SK-N-MC (cell line): ENCODE measurements around the gene GAL3ST3.
A peak's percentile ranks its signal among the peaks of the same experiment; 100 is the strongest.

Source experiments
- DNase-seq: peaks from one replicate; pipeline ENCODE4 v3.0.0-alpha.2; 2011; ENCODE audit warnings: low read depth, low spot score
- H3K27ac ChIP-seq: fragments of 200-600 bp; sonication (generic); 2 replicates; pipeline ENCODE4 v1.5.1; 2016; ENCODE audit warnings: mixed run types
- H3K36me3 ChIP-seq: fragments of 200-600 bp; sonication (generic); 2 replicates; pipeline ENCODE4 v1.6.1; 2017; ENCODE audit warnings: antibody characterized with exemption, low read length, mixed read lengths; ENCODE audit not compliant: insufficient read depth
- H3K4me3 ChIP-seq: fragments of 200-600 bp; sonication (generic); 2 replicates; pipeline ENCODE4 v1.5.1; 2016
- H3K9ac ChIP-seq: fragments of 200-600 bp; sonication (generic); 2 replicates; pipeline ENCODE4 v1.8.0; 2017; ENCODE audit warnings: mixed run types, mixed read lengths; ENCODE audit not compliant: insufficient read length
- H3K9me3 ChIP-seq: fragments of 200-600 bp; sonication (generic); 2 replicates; pipeline ENCODE4 v1.6.1; 2017; ENCODE audit warnings: low read depth, mild to moderate bottlenecking, antibody characterized with exemption, low read length, moderate library complexity, mixed read lengths
- EZH2 ChIP-seq: fragments of 200-600 bp; sonication (generic); IDR thresholded peaks from one replicate; pipeline ENCODE4 v1.6.1; 2017; ENCODE audit warnings: antibody characterized with exemption
- FOXP2 ChIP-seq: optimal IDR thresholded peaks from 2 replicates; pipeline ENCODE3; 2011; ENCODE audit warnings: mild to moderate bottlenecking, moderate library complexity; ENCODE audit not compliant: insufficient read depth; ENCODE audit errors: extremely low read length, control extremely low read depth
- POLR2AphosphoS5 ChIP-seq: IDR thresholded peaks from 2 replicates; pipeline ENCODE4 v1.6.1; 2012; ENCODE audit warnings: mild to moderate bottlenecking, low read depth, low read length, borderline replicate concordance

The GAL3ST3 gene

GRCh38 chr11:66064571-66064970 lies 15.6 kb upstream of the GAL3ST3 start:
- Histone ChIP-seq H3K9ac (no peak overlapping the region), H3K9me3 (no peaks in the 10 kb centered on the region), H3K36me3 (peaks cover 92% of the 10 kb centered on the region), H3K4me3 (no peak overlapping the region), H3K27ac (no peak overlapping the region)
- TF ChIP-seq POLR2AphosphoS5 (no peak), FOXP2 (no peak), EZH2 (no peak)
- no peak for DNase-seq

GRCh38 chr11:66063900-66064299 lies 14.9 kb upstream of the GAL3ST3 start:
- H3K27ac ChIP-seq = no peak overlapping the region
- no peak overlapping the region for H3K4me3 ChIP-seq
- H3K9ac ChIP-seq = no peak overlapping the region
- peaks cover 96% of the 10 kb centered on the region for H3K36me3 ChIP-seq
- TF ChIP-seq FOXP2 (no peak), EZH2 (no peak), POLR2AphosphoS5 (no peak)
- no peaks in the 10 kb centered on the region for H3K9me3 ChIP-seq
- DNase-seq = no peak

- Histone ChIP-seq H3K27ac (peak overlapping the region; percentile 3; the same call in 1 of the 2 replicates), H3K36me3 (peaks cover 94% of the 10 kb centered on the region), H3K4me3 (no peak overlapping the region), H3K9me3 (no peaks in the 10 kb centered on the region), H3K9ac (no peak overlapping the region)
- no peak for DNase-seq
- TF ChIP-seq EZH2 (no peak), POLR2AphosphoS5 (no peak), FOXP2 (no peak)
Observed at GRCh38 chr11:66062408-66062807, 13.4 kb upstream of the GAL3ST3 start.

- DNase-seq = no peak
- no peak overlapping the region for H3K9ac ChIP-seq
- no peak overlapping the region for H3K27ac ChIP-seq
- TF ChIP-seq FOXP2 = no peak
- no peak for TF ChIP-seq EZH2
- TF ChIP-seq POLR2AphosphoS5 = no peak
- no peaks in the 10 kb centered on the region for H3K9me3 ChIP-seq
- peaks cover 94% of the 10 kb centered on the region for H3K36me3 ChIP-seq
- no peak overlapping the region for H3K4me3 ChIP-seq
Observed at GRCh38 chr11:66061268-66061667, 12.3 kb upstream of the GAL3ST3 start.

- Histone ChIP-seq H3K27ac (no peak overlapping the region), H3K4me3 (no peak overlapping the region), H3K36me3 (peaks cover 96% of the 10 kb centered on the region), H3K9ac (no peak overlapping the region), H3K9me3 (no peaks in the 10 kb centered on the region)
- DNase-seq = no peak
- no peak for TF ChIP-seq FOXP2
- no peak for TF ChIP-seq POLR2AphosphoS5
- TF ChIP-seq EZH2 = no peak
Observed at GRCh38 chr11:66059966-66060680, 11.2 kb upstream of the GAL3ST3 start.

- no peak for DNase-seq
- H3K27ac ChIP-seq = no peak overlapping the region
Observed at GRCh38 chr11:66056501-66056900, 7.5 kb upstream of the GAL3ST3 start.

GRCh38 chr11:66055021-66055420 lies 6.1 kb upstream of the GAL3ST3 start:
- H3K4me3 ChIP-seq = no peak overlapping the region
- TF ChIP-seq EZH2 = no peak
- no peak for TF ChIP-seq POLR2AphosphoS5
- TF ChIP-seq FOXP2 = no peak
- no peak for DNase-seq
- H3K9me3 ChIP-seq = no peaks in the 10 kb centered on the region
- peaks cover 62% of the 10 kb centered on the region for H3K36me3 ChIP-seq
- no peak overlapping the region for H3K27ac ChIP-seq
- H3K9ac ChIP-seq = no peak overlapping the region

More at GRCh38 chr11:66056501-66056900, 7.5 kb upstream of the GAL3ST3 start:
- Histone ChIP-seq H3K4me3 (no peak overlapping the region), H3K9me3 (no peaks in the 10 kb centered on the region), H3K9ac (no peak overlapping the region), H3K36me3 (peaks cover 77% of the 10 kb centered on the region)
- TF ChIP-seq FOXP2 (no peak), EZH2 (no peak), POLR2AphosphoS5 (no peak; the same call in 1 of the 2 replicates)

- no peaks in the 10 kb centered on the region for H3K9me3 ChIP-seq
- H3K27ac ChIP-seq = peak overlapping the region; percentile 58
- DNase-seq = no peak
- H3K36me3 ChIP-seq = peaks cover 40% of the 10 kb centered on the region
- TF ChIP-seq POLR2AphosphoS5 = no peak
- no peak for TF ChIP-seq EZH2
- no peak for TF ChIP-seq FOXP2
- H3K4me3 ChIP-seq = peak overlapping the region; percentile 98
- peak overlapping the region; percentile 93 for H3K9ac ChIP-seq
Observed at GRCh38 chr11:66052664-66052982, 3.7 kb upstream of the GAL3ST3 start.
